Measurements from ENCODE around the gene GARIN5B. TPM values are rescaled to one million over a fixed set of nuclear protein-coding genes. Genes with fewer than 3 reads are reported as not detected.

Gene GARIN5B
- total and polyA plus RNA-seq, 8 donors, result 0.04 to 0.06 TPM; not detected in 6

DNA sequence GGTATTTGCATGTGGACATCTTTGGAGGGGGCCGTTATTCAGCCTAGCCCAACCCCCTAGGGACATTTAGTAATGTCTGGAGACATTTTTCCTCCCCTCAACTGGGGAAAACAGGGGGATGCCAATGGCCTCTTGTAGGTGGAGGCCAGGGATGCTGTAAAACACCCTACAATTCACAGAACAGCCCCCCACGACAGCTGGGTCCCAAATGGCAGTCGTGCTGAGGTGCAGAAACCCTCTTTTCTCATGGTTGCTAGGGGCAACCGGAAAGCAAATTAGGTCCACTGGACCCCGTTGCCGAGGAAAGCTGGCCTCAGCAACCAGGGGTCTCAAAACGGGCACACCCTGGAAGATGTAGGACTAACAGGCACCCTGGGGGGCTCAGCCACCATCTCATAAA, 52.6 kb downstream of the GARIN5B start:
- H3K9me3 ChIP-seq, result no peaks in the 10 kb centered on the region
- TF ChIP-seq, protein P1, sequence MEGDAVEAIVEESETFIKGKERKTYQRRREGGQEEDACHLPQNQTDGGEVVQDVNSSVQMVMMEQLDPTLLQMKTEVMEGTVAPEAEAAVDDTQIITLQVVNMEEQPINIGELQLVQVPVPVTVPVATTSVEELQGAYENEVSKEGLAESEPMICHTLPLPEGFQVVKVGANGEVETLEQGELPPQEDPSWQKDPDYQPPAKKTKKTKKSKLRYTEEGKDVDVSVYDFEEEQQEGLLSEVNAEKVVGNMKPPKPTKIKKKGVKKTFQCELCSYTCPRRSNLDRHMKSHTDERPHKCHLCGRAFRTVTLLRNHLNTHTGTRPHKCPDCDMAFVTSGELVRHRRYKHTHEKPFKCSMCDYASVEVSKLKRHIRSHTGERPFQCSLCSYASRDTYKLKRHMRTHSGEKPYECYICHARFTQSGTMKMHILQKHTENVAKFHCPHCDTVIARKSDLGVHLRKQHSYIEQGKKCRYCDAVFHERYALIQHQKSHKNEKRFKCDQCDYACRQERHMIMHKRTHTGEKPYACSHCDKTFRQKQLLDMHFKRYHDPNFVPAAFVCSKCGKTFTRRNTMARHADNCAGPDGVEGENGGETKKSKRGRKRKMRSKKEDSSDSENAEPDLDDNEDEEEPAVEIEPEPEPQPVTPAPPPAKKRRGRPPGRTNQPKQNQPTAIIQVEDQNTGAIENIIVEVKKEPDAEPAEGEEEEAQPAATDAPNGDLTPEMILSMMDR (IDR thresholded peaks at IDR 0.05), result no peak
- intact Hi-C loops (cut with DNase I), result no loop called here
- H3K4me1 ChIP-seq, result no peaks in the 10 kb centered on the region
- H3K27me3 ChIP-seq, result no peaks in the 10 kb centered on the region
- no peak overlapping the region for H3K27ac ChIP-seq
- H3K36me3 ChIP-seq, result peaks cover 0 to 9% of the 10 kb centered on the region in 2 donors
- DNase-seq (no peak), ATAC-seq (no peak)
- H3K4me3 ChIP-seq, result no peak overlapping the region

DNA sequence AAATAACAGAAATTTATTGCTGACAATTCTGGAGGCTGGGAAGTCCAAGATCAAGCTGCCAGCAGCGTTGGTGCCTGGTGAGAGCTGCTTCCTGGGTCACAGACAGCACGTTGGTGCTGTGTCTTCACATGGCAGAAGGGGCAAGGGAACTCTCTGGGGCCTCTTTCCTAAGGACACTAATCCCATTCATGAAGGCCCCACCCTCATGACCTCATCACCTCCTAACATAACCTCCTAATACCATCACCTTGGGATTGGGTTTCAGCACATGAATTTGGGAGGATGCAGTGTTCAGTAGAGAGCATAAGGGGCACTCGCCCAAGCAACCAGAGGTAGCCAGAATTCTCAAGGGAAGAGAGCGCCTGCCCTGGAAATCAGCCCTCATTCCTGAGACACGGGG, 53.6 kb downstream of the GARIN5B start:
- Histone ChIP-seq H3K9me3 (no peaks in the 10 kb centered on the region), H3K27me3 (no peaks in the 10 kb centered on the region), H3K36me3 (peaks cover 0 to 9% of the 10 kb centered on the region in 2 donors), H3K4me3 (no peak overlapping the region), H3K27ac (no peak overlapping the region), H3K4me1 (no peaks in the 10 kb centered on the region)
- ATAC-seq, result no peak
- no peak for DNase-seq
- TF ChIP-seq, protein P1 (IDR thresholded peaks at IDR 0.05), result no peak
- intact Hi-C loops (cut with DNase I), result loop anchor here in 1 of 2 donors (10.0 kb wide), 1 partner anchor 75 kb away; the partner anchor contains the start of genes RPL28 and TMEM238

DNA sequence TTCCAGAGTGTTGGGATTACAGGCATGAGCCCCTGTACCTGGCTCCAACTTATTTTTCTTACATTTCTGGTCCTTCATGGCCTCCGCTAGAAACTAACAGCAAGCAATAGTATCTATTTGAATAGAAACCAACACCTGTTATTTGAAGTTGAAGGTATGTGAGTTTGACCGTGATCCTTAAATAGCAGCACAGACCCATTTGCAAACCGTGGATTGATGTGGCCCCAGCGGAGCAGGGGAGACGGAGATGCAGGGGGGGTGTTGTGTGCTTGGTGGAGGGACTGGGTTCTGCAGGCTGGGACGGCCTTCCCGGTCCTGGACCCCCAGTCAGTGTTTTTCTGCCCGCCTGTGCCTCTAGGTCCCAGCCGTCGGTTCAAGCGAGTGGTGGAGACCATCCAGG, 54.8 kb downstream of the GARIN5B start:
- intact Hi-C loops (cut with DNase I), result loop anchor here in 1 of 2 donors (10.0 kb wide), 1 partner anchor 77 kb away; the partner anchor contains the start of genes RPL28 and TMEM238
- ATAC-seq (no peak), DNase-seq (no peak)
- Histone ChIP-seq H3K4me3 (no peak overlapping the region), H3K4me1 (no peaks in the 10 kb centered on the region), H3K27me3 (no peaks in the 10 kb centered on the region), H3K9me3 (no peaks in the 10 kb centered on the region), H3K36me3 (peaks cover 0 to 9% of the 10 kb centered on the region in 2 donors), H3K27ac (no peak overlapping the region)
- TF ChIP-seq, protein P1 (IDR thresholded peaks at IDR 0.05), result no peak

DNA sequence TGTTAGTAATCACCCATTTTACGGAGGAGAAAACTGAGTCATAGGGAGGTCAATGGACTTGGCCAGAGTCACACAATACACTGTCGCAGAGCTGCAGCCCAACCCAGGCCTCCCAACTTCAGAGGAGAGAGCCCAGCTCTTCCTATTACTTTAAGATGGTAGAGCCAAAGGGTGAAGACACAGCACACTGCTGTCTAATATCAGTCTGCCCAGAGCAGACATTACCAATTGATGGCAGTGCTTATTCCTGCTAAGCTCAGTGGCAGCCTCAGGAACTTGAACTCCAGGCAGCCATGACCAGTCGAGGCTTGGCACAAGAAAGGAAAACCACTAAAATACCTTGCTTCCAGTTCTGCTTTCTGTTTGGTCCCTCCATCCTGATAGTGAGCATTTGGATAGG, 56.3 kb downstream of the GARIN5B start:
- DNase-seq (no peak), ATAC-seq (no peak)
- intact Hi-C loops (cut with DNase I), result loop anchor here in 1 of 2 donors (10.0 kb wide), 1 partner anchor 78 kb away; the partner anchor contains the start of genes RPL28 and TMEM238
- no peaks in the 10 kb centered on the region for H3K27me3 ChIP-seq
- H3K4me3 ChIP-seq, result no peak overlapping the region
- H3K4me1 ChIP-seq, result peaks cover 0 to 5% of the 10 kb centered on the region in 2 donors
- H3K27ac ChIP-seq, result no peak overlapping the region
- TF ChIP-seq, protein P1 (IDR thresholded peaks at IDR 0.05), result no peak
- H3K9me3 ChIP-seq, result no peaks in the 10 kb centered on the region
- no peaks in the 10 kb centered on the region for H3K36me3 ChIP-seq

DNA sequence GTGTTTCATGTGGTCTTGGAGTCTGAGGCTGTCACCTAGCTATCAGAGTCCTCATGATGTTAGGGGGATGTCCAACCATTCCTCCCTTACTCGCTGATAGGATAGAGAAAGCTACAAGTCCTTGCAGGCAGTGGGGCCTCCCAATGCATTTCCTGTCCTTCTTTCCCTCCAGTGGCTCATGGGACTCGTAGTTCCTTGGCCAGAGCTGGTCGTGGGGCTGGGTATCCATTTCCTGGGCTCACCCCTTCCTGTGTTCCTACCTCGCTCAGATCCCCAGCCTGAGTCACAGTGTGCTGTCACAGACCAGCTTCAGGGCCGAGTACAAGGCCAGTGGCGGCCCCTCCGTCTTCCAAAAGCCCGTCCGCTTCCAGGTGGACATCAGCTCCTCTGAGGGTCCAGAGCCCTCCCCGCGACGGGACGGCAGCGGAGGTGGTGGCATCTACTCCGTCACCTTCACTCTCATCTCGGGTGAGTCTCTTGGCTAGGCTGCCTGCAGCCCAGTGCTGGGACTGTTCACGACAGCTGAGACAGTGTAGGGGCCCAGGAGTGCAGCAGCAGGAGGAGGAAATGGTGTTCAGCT, 57.0 kb downstream of the GARIN5B start:
- ATAC-seq, result no peak
- peaks cover 0 to 10% of the 10 kb centered on the region in 2 donors for H3K4me1 ChIP-seq

More for the DNA sequence above, 57.0 kb downstream of the GARIN5B start:
- Histone ChIP-seq H3K27ac (no peak overlapping the region), H3K4me3 (no peak overlapping the region), H3K36me3 (no peaks in the 10 kb centered on the region), H3K27me3 (no peaks in the 10 kb centered on the region), H3K9me3 (no peaks in the 10 kb centered on the region)
- intact Hi-C loops (cut with DNase I), result loop anchor here in 1 of 2 donors (10.0 kb wide), 1 partner anchor 79 kb away; the partner anchor contains the start of genes RPL28 and TMEM238
- DNase-seq, result no peak
- TF ChIP-seq, protein P1 (IDR thresholded peaks at IDR 0.05), result no peak
